Midbrain (tissue), 1 donor: ENCODE results near the gene PRR5.
"Not testable (repeated sequence)": the region's sequence is repeated elsewhere in the genome, so short reads cannot be mapped to it uniquely, and the experiment has no call there.

Experiments
- DNase-seq: peaks from one replicate; lab custom pipeline; 2025; lab: John Stamatoyannopoulos, UW

The PRR5 gene

GRCh38 chr22:44676066-44676440 lies 26.0 kb upstream of the PRR5 start:
- DNase-seq, result not testable (repeated sequence)

GRCh38 chr22:44676441-44677352 lies 25.3 kb upstream of the PRR5 start:
- DNase-seq, result no peak

GRCh38 chr22:44677353-44677840 lies 24.6 kb upstream of the PRR5 start:
- DNase-seq, result no peak

- no peak for DNase-seq
Measured at GRCh38 chr22:44677871-44678555, 24.0 kb upstream of the PRR5 start.

- DNase-seq, result no peak
Measured at GRCh38 chr22:44678556-44679305, 23.3 kb upstream of the PRR5 start.

- not testable (repeated sequence) for DNase-seq
Measured at GRCh38 chr22:44679306-44679647, 22.7 kb upstream of the PRR5 start.

- no peak for DNase-seq
Measured at GRCh38 chr22:44680058-44680457, 21.9 kb upstream of the PRR5 start.

- DNase-seq, result no peak
Measured at GRCh38 chr22:44680481-44680894, 21.5 kb upstream of the PRR5 start.

GRCh38 chr22:44682556-44683168 lies 19.3 kb upstream of the PRR5 start:
- no peak for DNase-seq

- no peak for DNase-seq
Measured at GRCh38 chr22:44683237-44683636, 18.8 kb upstream of the PRR5 start.

GRCh38 chr22:44683881-44684280 lies 18.1 kb upstream of the PRR5 start:
- no peak for DNase-seq

GRCh38 chr22:44684506-44685383 lies 17.3 kb upstream of the PRR5 start:
- peak; percentile 64 for DNase-seq

- DNase-seq, result no peak
Measured at GRCh38 chr22:44685384-44686056, 16.5 kb upstream of the PRR5 start.

- DNase-seq, result no peak
Measured at GRCh38 chr22:44686873-44687600, 15.0 kb upstream of the PRR5 start.

GRCh38 chr22:44689173-44689572 lies 12.8 kb upstream of the PRR5 start:
- DNase-seq, result no peak

- DNase-seq, result no peak
Measured at GRCh38 chr22:44689915-44690524, 12.0 kb upstream of the PRR5 start.

- DNase-seq, result no peak
Measured at GRCh38 chr22:44691796-44692661, 10.0 kb upstream of the PRR5 start.

GRCh38 chr22:44692662-44693007 lies 9.4 kb upstream of the PRR5 start:
- DNase-seq, result no peak
